Bronchial epithelial cell (primary cell): ENCODE data around the gene DMAP1. TPM values are rescaled to one million over a fixed set of nuclear protein-coding genes. Genes with fewer than 3 reads are reported as not detected.
A peak's percentile ranks its signal among the peaks of the same experiment; 100 is the strongest.

ENCODE experiments used
- DNase-seq: peaks from one replicate; pipeline ENCODE4 v3.0.0-alpha.2; 2010; ENCODE audit warnings: low read depth
- FAIRE-seq: peaks from 2 replicates; lab custom pipeline; 2011; peaks lifted over from hg19 to GRCh38; lab: Jason Lieb, UNC
- H3K27me3 ChIP-seq: 2 replicates; pipeline ENCODE4 v1.5.1; 2011; ENCODE audit warnings: low read length; ENCODE audit not compliant: control insufficient read depth, insufficient read depth
- H3K36me3 ChIP-seq: 2 replicates; pipeline ENCODE4 v1.5.1; 2011; ENCODE audit warnings: low read length; ENCODE audit not compliant: control insufficient read depth, insufficient read depth
- H3K4me3 ChIP-seq: 2 replicates; pipeline ENCODE4 v1.5.1; 2011; ENCODE audit warnings: mild to moderate bottlenecking, low read depth, low read length, control low read depth
- CTCF ChIP-seq: IDR thresholded peaks from 2 replicates; pipeline ENCODE4 v1.5.1; 2011; ENCODE audit warnings: mild to moderate bottlenecking, moderate library complexity, low read length, control low read depth, inconsistent platforms; ENCODE audit not compliant: insufficient read depth, severe bottlenecking
- total RNA-seq: library from RNA; depleted of rRNA; stranded (reverse); fragments of >200 nt; gene quantifications from 2 replicates; pipeline ENCODE4 v1.2.1, GENCODE V29; 2014

DMAP1 gene
- total RNA-seq, 1 donor from 2014 or later: 21.9 TPM

- H3K27me3 ChIP-seq: no peaks in the 10 kb centered on the region
- H3K4me3 ChIP-seq: no peak overlapping the region
- no peak for DNase-seq
- no peak for TF ChIP-seq CTCF
- no peak for FAIRE-seq
- H3K36me3 ChIP-seq: peaks cover 8% of the 10 kb centered on the region
Observed at GRCh38 chr1:44254392-44254910, 41.2 kb downstream of the DMAP1 start.

GRCh38 chr1:44256762-44257554, 43.7 kb downstream of the DMAP1 start:
- Histone ChIP-seq H3K36me3 (peaks cover 5% of the 10 kb centered on the region), H3K4me3 (no peak overlapping the region), H3K27me3 (no peaks in the 10 kb centered on the region)
- FAIRE-seq: no peak
- TF ChIP-seq CTCF: no peak
- DNase-seq: no peak

GRCh38 chr1:44259090-44259489, 45.8 kb downstream of the DMAP1 start:
- Histone ChIP-seq H3K4me3 (no peak overlapping the region), H3K27me3 (no peaks in the 10 kb centered on the region), H3K36me3 (peaks cover 5% of the 10 kb centered on the region)
- DNase-seq (no peak), FAIRE-seq (no peak)
- no peak for TF ChIP-seq CTCF

GRCh38 chr1:44260792-44261170, 47.5 kb downstream of the DMAP1 start:
- Histone ChIP-seq H3K36me3 (peaks cover 5% of the 10 kb centered on the region), H3K4me3 (no peak overlapping the region), H3K27me3 (no peaks in the 10 kb centered on the region)
- FAIRE-seq: no peak
- TF ChIP-seq CTCF: no peak
- no peak for DNase-seq

- no peak overlapping the region for H3K4me3 ChIP-seq
- no peaks in the 10 kb centered on the region for H3K27me3 ChIP-seq
- no peak for TF ChIP-seq CTCF
- FAIRE-seq (peak; percentile 23), DNase-seq (no peak)
- H3K36me3 ChIP-seq: peaks cover 5% of the 10 kb centered on the region
Observed at GRCh38 chr1:44261171-44261817, 48.0 kb downstream of the DMAP1 start.
